ACC112 (cell line): ENCODE measurements around the gene LHX3.

Source experiments
- H2AFZ ChIP-seq: fragments of 200-600 bp; sonication (generic); one replicate; pipeline ENCODE4 v1.6.0; 2017; ENCODE audit warnings: antibody characterized with exemption, low read length; ENCODE audit not compliant: unreplicated experiment
- H3K27ac ChIP-seq: fragments of 200-600 bp; sonication (generic); 2 replicates; pipeline ENCODE4 v1.5.1; 2014; ENCODE audit warnings: low read depth, mild to moderate bottlenecking, antibody characterized with exemption, low read length, moderate library complexity
- H3K27me3 ChIP-seq: fragments of 200-600 bp; sonication (generic); 2 replicates; pipeline ENCODE4 v1.6.1; 2014; ENCODE audit warnings: mild to moderate bottlenecking, antibody characterized with exemption, low read length, moderate library complexity, mixed read lengths; ENCODE audit not compliant: insufficient read depth
- H3K36me3 ChIP-seq: fragments of 200-600 bp; sonication (generic); 2 replicates; pipeline ENCODE4 v1.6.1; 2016; ENCODE audit warnings: mild to moderate bottlenecking, antibody characterized with exemption, low read length, moderate library complexity, mixed read lengths; ENCODE audit not compliant: insufficient read depth
- H3K4me1 ChIP-seq: fragments of 200-600 bp; sonication (generic); one replicate; pipeline ENCODE4 v1.6.1; 2016; ENCODE audit warnings: low read length, mixed read lengths; ENCODE audit not compliant: insufficient read depth, unreplicated experiment, control insufficient read depth
- H3K4me3 ChIP-seq: fragments of 200-600 bp; sonication (generic); 2 replicates; pipeline ENCODE4 v1.5.1; 2014; ENCODE audit warnings: mild to moderate bottlenecking, low read depth, low read length
- H3K79me2 ChIP-seq: fragments of 200-600 bp; sonication (generic); one replicate; pipeline ENCODE4 v1.6.0; 2016; ENCODE audit warnings: low read length; ENCODE audit not compliant: control insufficient read depth, unreplicated experiment, insufficient read depth

LHX3 gene

DNA sequence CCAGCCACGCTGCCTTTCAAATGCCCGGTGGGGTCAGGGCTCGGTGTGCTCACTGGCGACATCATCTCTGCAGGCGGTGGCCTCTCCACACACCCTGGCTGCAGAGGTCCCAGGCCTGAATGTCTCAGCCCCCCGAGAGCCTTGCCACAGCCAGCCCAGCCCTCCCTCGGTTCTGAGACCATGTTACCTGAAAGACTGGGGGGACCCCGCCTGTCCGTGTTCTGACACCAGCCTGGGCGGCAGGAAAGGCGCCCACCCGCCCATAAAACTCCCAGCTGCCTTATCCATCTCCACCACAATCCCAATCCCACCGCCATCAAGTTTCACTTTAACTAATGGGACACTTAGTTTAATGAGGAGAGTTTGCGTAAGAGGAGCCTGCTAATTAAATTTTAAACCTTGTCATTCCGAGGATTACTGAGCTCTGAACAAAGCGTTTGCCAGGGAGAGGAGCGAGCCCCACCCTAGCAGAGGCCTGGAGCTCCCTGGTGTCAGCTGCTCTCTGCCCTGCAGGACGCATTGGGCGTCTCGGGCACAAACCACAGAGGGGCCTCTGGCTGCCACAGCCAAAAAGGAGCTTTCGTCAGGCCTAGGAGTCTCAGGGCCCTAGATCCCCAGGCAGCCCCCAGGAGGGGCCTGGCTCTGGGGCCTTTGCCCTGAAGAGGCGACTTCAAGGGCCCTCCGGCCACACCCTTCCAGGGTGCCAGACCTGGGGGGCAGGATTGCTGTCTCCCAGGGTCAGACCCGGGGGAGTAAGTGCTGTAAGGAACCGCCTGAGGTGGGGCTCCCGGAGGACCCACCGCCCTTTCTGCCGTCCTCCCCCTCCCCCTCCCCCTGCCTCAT is 15.3 kb downstream of the LHX3 start:
- Histone ChIP-seq H3K4me3 (no peak overlapping the region), H3K79me2 (no peaks in the 10 kb centered on the region), H3K36me3 (no peaks in the 10 kb centered on the region), H3K27ac (no peak overlapping the region), H2AFZ (no peak overlapping the region), H3K4me1 (no peaks in the 10 kb centered on the region), H3K27me3 (peaks cover 74% of the 10 kb centered on the region)

GRCh38 chr9:136187683-136188586 is 17.0 kb downstream of the LHX3 start:
- Histone ChIP-seq H3K4me3 (no peak overlapping the region), H3K36me3 (no peaks in the 10 kb centered on the region), H3K79me2 (no peaks in the 10 kb centered on the region), H3K27me3 (peaks cover 61% of the 10 kb centered on the region), H3K4me1 (no peaks in the 10 kb centered on the region), H2AFZ (no peak overlapping the region), H3K27ac (no peak overlapping the region)

- Histone ChIP-seq H3K36me3 (no peaks in the 10 kb centered on the region), H3K27ac (no peak overlapping the region), H3K4me1 (no peaks in the 10 kb centered on the region), H3K79me2 (no peaks in the 10 kb centered on the region), H2AFZ (no peak overlapping the region), H3K4me3 (no peak overlapping the region), H3K27me3 (peaks cover 54% of the 10 kb centered on the region)
Measured at GRCh38 chr9:136187197-136187596, 17.7 kb downstream of the LHX3 start.

- Histone ChIP-seq H3K36me3 (no peaks in the 10 kb centered on the region), H3K4me1 (no peaks in the 10 kb centered on the region), H3K79me2 (no peaks in the 10 kb centered on the region), H3K27me3 (peaks cover 45% of the 10 kb centered on the region), H3K4me3 (no peak overlapping the region), H3K27ac (no peak overlapping the region), H2AFZ (no peak overlapping the region)
Measured at GRCh38 chr9:136186386-136186785, 18.5 kb downstream of the LHX3 start.

DNA sequence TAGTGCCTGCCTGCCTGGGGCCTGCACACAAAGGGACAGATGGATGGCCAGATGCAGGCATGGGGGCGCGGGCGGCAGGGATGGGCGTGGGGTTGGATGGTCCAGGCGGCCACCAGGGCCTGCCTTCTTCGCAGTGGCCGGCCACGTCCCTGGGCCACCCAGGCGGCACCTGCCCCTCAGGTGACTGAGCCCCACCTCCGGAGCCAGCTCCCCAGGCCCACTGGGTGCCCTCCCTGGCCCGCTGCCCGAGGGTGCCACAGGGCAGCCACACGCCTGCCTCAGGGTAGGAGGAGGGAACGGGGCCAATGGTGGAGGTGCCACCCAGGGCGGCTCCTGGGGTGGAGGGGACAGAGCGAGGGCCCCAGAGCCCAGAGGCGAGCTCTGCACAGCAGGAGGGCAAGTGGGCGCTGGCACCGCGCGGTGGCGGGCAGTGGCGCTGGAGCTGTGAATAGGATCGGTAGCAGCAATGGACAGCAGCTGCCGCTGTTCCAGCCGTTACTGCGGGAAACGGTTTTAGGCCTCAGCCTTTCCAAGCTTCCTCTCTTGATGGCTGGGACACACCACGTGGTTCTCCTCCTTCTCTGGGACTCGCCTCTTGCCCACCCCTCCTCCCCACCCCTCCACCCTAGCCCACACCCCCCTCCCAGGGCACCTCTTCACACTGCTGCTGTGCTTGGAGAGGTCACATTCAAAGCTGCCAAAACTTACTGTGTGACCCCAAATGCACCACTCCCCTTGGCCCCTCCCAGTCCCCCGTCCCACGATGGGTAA is 19.1 kb downstream of the LHX3 start:
- Histone ChIP-seq H3K4me3 (no peak overlapping the region), H2AFZ (no peak overlapping the region), H3K4me1 (no peaks in the 10 kb centered on the region), H3K36me3 (no peaks in the 10 kb centered on the region), H3K27ac (no peak overlapping the region), H3K27me3 (peaks cover 39% of the 10 kb centered on the region), H3K79me2 (no peaks in the 10 kb centered on the region)

DNA sequence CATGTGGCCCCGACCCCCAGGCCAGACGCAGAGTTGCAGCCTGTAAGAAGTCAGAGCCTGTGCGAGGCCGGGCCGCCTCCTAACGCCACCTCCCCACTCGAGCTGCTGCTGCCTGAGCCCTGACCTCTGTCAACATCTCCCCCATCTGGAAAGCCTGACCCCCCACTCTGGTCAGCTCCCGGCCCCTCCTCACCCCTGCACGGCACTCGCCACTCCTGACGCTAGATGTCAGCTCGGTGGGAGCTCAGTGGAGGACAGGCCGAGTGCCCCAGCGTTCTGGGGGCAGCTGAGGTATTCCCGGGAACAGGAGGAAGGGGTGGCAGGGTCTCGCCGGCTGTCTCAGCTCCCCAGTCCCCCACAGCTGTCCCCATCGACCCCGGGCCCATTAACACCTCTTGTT is 19.9 kb downstream of the LHX3 start:
- Histone ChIP-seq H3K27ac (no peak overlapping the region), H3K4me3 (no peak overlapping the region), H3K79me2 (no peaks in the 10 kb centered on the region), H3K4me1 (no peaks in the 10 kb centered on the region), H3K36me3 (no peaks in the 10 kb centered on the region), H3K27me3 (peaks cover 39% of the 10 kb centered on the region), H2AFZ (no peak overlapping the region)

DNA sequence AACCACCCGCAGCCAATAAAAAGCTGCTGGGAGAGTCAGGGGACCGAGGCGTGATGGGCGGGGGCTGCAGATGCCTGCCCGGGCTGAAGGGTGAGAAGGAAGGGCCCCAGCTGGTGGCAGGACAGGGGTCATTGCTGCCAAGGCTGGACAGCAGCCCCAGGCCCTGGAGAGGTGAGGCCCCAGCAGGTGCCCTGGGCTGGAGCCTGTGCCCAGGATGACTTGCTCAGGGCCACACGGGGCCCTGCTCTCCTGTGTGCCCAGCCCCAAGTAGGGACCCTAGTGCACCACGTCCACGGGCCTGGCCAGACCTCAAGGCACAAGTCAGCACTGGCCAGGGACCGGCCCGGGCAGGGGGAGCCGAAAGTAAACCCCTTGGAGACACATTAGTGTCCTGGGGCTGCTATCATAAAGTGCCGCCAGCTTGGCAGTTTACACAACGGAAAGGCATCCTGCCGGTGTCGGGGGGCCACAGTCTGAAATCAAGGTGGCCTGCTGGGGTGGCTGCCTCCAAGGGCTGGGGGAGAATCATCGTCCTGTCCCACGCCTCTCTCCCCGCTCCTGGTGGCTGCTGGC is 22.0 kb downstream of the LHX3 start:
- Histone ChIP-seq H3K27ac (no peak overlapping the region), H3K36me3 (no peaks in the 10 kb centered on the region), H3K27me3 (peaks cover 37% of the 10 kb centered on the region), H3K4me1 (no peaks in the 10 kb centered on the region), H3K4me3 (no peak overlapping the region), H3K79me2 (no peaks in the 10 kb centered on the region), H2AFZ (no peak overlapping the region)

DNA sequence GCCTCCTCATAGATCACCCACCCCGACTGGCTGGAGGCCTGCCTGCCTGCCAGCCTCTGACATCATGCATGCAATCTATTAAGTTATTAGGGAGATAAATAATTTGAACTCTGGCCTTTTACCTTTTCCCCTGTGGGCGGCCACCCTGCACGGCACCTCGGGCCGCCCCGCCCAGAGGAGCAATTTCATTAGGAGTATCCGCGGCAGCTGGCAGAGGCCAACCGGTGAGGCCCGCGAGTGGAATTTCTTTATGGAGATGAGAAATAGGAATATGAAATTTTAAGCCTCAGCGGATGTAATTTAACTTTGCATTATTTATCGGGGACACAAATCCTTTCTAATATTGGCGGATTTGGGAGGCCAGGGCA is 22.5 kb downstream of the LHX3 start:
- Histone ChIP-seq H3K4me3 (no peak overlapping the region), H3K4me1 (no peaks in the 10 kb centered on the region), H3K79me2 (no peaks in the 10 kb centered on the region), H3K27me3 (peaks cover 34% of the 10 kb centered on the region), H3K36me3 (no peaks in the 10 kb centered on the region), H2AFZ (no peak overlapping the region), H3K27ac (no peak overlapping the region)

- Histone ChIP-seq H2AFZ (no peak overlapping the region), H3K27me3 (peaks cover 29% of the 10 kb centered on the region), H3K36me3 (no peaks in the 10 kb centered on the region), H3K4me1 (no peaks in the 10 kb centered on the region), H3K27ac (no peak overlapping the region), H3K4me3 (no peak overlapping the region), H3K79me2 (no peaks in the 10 kb centered on the region)
Measured at GRCh38 chr9:136181784-136182419, 23.0 kb downstream of the LHX3 start.

GRCh38 chr9:136180586-136180985 is 24.3 kb downstream of the LHX3 start:
- no peaks in the 10 kb centered on the region for H3K36me3 ChIP-seq
- no peak overlapping the region for H3K4me3 ChIP-seq
- H3K4me1 ChIP-seq = no peaks in the 10 kb centered on the region
- H3K79me2 ChIP-seq = no peaks in the 10 kb centered on the region
- no peak overlapping the region for H3K27ac ChIP-seq
- no peak overlapping the region for H2AFZ ChIP-seq
- peaks cover 19% of the 10 kb centered on the region for H3K27me3 ChIP-seq
